Measurements from ENCODE around the gene MED29. TPM values are rescaled to one million over a fixed set of nuclear protein-coding genes. Genes with fewer than 3 reads are reported as not detected.
A peak's percentile ranks its signal among the peaks of the same experiment; 100 is the strongest.

MED29 gene
- total and polyA plus RNA-seq, 2 of the 13 experiments (the other 11 are each of a cell fraction or from before 2014, with no cell fraction given), result 14.0 to 19.7 TPM

DNA sequence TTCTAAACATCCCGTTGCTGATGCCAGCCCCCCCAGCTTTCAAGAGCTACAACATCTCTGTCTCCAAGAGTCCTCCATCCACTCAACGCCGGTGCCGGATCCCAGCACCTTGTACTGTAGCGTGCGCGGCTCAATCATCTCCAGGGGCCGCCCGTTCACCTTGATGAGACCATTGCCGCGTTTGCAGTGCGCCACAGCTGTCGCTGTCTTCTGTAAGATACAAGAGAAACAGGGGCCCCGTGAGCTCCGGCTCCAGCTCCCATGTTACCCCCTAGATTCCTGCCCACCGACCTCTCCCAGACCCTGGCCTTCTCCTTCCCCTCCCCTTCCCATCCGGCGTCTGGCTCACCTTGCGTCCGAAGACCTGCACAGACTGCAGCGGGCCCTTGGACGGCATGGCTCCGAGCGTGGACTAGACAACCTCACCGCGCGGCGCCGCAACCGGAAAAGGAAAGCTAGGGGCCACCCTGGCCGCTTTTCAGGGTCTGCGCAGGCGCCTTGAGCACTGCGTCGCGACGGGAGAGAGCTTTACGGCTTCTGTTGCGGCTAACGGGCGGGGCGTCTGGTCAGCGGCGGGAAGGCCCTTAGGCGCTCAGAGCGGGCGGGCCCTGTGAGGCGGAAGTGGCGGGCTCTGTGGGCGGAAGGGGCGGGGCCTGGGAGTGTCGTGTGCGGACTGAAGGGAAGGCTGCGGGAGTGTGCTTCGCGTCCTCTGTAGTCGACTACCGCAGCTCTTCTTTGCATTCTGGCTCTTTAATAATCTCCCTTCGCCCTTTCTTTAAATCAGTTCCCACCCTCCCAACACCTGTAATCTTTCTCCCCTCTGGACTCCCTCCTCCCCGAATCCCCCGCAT, 44.5 kb downstream of the MED29 start, which contains the start of gene RPS16 (continued):
- TF ChIP-seq ZNF784 (CRISPR knock-in tag; IDR thresholded peaks at IDR 0.05; ENCODE audit: borderline replicate concordance) (peak; percentile 65; the same call in 1 of the 2 replicates), RARG (CRISPR knock-in tag; IDR thresholded peaks at IDR 0.05; ENCODE audit: low read depth) (peak; percentile 90; the same call in 1 of the 2 replicates), ZNF839 (CRISPR knock-in tag; IDR thresholded peaks at IDR 0.05; ENCODE audit: borderline replicate concordance) (0 out of 2 replicates have a peak, but pooled peaks have one; percentile 88), ZNF569 (CRISPR knock-in tag; IDR thresholded peaks at IDR 0.05; ENCODE audit: borderline replicate concordance) (no peak), ZFP82 (CRISPR knock-in tag; IDR thresholded peaks at IDR 0.05; ENCODE audit: borderline replicate concordance) (peak; percentile 81; the same call in 1 of the 2 replicates), ZNF605 (CRISPR knock-in tag; IDR thresholded peaks at IDR 0.05) (peak; percentile 92), ZC3H13 (CRISPR knock-in tag; IDR thresholded peaks at IDR 0.05) (peak; percentile 94), POLR2AphosphoS5 (IDR thresholded peaks at IDR 0.05; ENCODE audit: low read depth, low read length) (peak; percentile 99), NCOA1 (CRISPR knock-in tag; IDR thresholded peaks at IDR 0.05) (0 out of 2 replicates have a peak, but pooled peaks have one; percentile 16), CBX5 (CRISPR knock-in tag; IDR thresholded peaks at IDR 0.05; ENCODE audit: borderline replicate concordance) (peak; percentile 85; the same call in 1 of the 2 replicates), NFKBIZ (CRISPR knock-in tag; IDR thresholded peaks at IDR 0.05) (peak; percentile 68; the same call in 1 of the 2 replicates), ZNF350 (CRISPR knock-in tag; IDR thresholded peaks at IDR 0.05; ENCODE audit: borderline replicate concordance, low read depth) (peak; percentile 94; the same call in 1 of the 2 replicates), KDM5A (IDR thresholded peaks at IDR 0.05; ENCODE audit: borderline replicate concordance, low read length) (peak; percentile 78; the same call in 1 of the 2 replicates), SMAD3 (CRISPR knock-in tag; IDR thresholded peaks at IDR 0.05) (peak; percentile 68; the same call in 1 of the 2 replicates), CBX1 (IDR thresholded peaks at IDR 0.05; ENCODE audit: low read depth) (peak; percentile 49), CEBPB (IDR thresholded peaks at IDR 0.05; ENCODE audit: borderline replicate concordance, low read depth, low read length) (no peak), KLF12 (CRISPR knock-in tag; IDR thresholded peaks at IDR 0.05; ENCODE audit: borderline replicate concordance) (0 out of 2 replicates have a peak, but pooled peaks have one; percentile 27), ZNF292 (CRISPR knock-in tag; IDR thresholded peaks at IDR 0.05; ENCODE audit: borderline replicate concordance, low read depth) (no peak), ZFY (CRISPR knock-in tag; IDR thresholded peaks at IDR 0.05) (peak; percentile 90), AGO1 (IDR thresholded peaks at IDR 0.05; ENCODE audit: low read depth, low read length, poor library complexity, severe bottlenecking) (peak; percentile 74)
- TF ChIP-seq, protein P1, sequence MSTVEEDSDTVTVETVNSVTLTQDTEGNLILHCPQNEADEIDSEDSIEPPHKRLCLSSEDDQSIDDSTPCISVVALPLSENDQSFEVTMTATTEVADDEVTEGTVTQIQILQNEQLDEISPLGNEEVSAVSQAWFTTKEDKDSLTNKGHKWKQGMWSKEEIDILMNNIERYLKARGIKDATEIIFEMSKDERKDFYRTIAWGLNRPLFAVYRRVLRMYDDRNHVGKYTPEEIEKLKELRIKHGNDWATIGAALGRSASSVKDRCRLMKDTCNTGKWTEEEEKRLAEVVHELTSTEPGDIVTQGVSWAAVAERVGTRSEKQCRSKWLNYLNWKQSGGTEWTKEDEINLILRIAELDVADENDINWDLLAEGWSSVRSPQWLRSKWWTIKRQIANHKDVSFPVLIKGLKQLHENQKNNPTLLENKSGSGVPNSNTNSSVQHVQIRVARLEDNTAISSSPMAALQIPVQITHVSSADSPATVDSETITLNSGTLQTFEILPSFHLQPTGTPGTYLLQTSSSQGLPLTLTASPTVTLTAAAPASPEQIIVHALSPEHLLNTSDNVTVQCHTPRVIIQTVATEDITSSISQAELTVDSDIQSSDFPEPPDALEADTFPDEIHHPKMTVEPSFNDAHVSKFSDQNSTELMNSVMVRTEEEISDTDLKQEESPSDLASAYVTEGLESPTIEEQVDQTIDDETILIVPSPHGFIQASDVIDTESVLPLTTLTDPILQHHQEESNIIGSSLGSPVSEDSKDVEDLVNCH (CRISPR knock-in tag; IDR thresholded peaks at IDR 0.05), result peak; percentile 79; the same call in 1 of the 2 replicates
- TF ChIP-seq, protein P2, sequence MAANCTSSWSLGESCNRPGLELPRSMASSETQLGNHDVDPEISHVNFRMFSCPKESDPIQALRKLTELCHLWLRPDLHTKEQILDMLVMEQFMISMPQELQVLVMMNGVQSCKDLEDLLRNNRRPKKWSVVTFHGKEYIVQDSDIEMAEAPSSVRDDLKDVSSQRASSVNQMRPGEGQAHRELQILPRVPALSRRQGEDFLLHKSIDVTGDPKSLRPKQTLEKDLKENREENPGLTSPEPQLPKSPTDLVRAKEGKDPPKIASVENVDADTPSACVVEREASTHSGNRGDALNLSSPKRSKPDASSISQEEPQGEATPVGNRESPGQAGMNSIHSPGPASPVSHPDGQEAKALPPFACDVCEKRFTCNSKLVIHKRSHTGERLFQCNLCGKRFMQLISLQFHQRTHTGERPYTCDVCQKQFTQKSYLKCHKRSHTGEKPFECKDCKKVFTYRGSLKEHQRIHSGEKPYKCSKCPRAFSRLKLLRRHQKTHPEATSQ (CRISPR knock-in tag; IDR thresholded peaks at IDR 0.05; ENCODE audit: borderline replicate concordance), result no peak
- TF ChIP-seq, protein P3, sequence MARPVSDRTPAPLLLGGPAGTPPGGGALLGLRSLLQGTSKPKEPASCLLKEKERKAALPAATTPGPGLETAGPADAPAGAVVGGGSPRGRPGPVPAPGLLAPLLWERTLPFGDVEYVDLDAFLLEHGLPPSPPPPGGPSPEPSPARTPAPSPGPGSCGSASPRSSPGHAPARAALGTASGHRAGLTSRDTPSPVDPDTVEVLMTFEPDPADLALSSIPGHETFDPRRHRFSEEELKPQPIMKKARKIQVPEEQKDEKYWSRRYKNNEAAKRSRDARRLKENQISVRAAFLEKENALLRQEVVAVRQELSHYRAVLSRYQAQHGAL (CRISPR knock-in tag; IDR thresholded peaks at IDR 0.05; ENCODE audit: not compliant biosample characterization), result no peak

Measured in HepG2 (cell line).